GM12878 (cell line): ENCODE measurements around the gene KIAA1217. TPM values are rescaled to one million over a fixed set of nuclear protein-coding genes. Genes with fewer than 3 reads are reported as not detected.

Experiments
- ATAC-seq: fragments of 200-7000 bp; cut with Tn5 transposase; 3 replicates; pipeline ENCODE4 v1.9.1; 2020; ENCODE audit warnings: mild to moderate bottlenecking, moderate library complexity
- BruUV-seq: library from RNA; stranded (reverse); fragments of 400-500 nt; replicated peaks from 2 replicates; lab custom pipeline; 2021; lab: Mats Ljungman, UMichigan
- CTCF ChIA-PET: fragments of 300-600 bp; sonication (Branson Sonifier 250); formaldehyde crosslinking; extraction: SDS; loops from one replicate; lab custom pipeline; 2021; ENCODE audit warnings: inconsistent platforms; lab: Yijun Ruan, JAX
- POLR2A ChIA-PET: fragments of 350-600 bp; formaldehyde crosslinking; extraction: SDS; loops from one replicate; lab custom pipeline; 2021; ENCODE audit warnings: inconsistent platforms; lab: Charles Lee
- RAD21 ChIA-PET: fragments of 300-600 bp; sonication (Branson Sonifier 250); formaldehyde crosslinking; loops from one replicate; lab custom pipeline; 2023; ENCODE audit warnings: antibody characterized with exemption; ENCODE audit not compliant: unreplicated experiment; lab: Charles Lee
- SMC1A ChIA-PET: fragments of 300-600 bp; sonication (Branson Sonifier 250); formaldehyde crosslinking; loops from one replicate; lab custom pipeline; 2023; ENCODE audit not compliant: unreplicated experiment, uncharacterized antibody; lab: Charles Lee
- DNase-seq: peaks from one replicate; pipeline ENCODE4 v3.0.0-alpha.2; 2011; ENCODE audit warnings: low read depth, low spot score
- FAIRE-seq: peaks from 3 replicates; lab custom pipeline; 2011; peaks lifted over from hg19 to GRCh38; lab: Jason Lieb, UNC
- H2AFZ ChIP-seq: 2 replicates; pipeline ENCODE4 v1.6.0; 2011; ENCODE audit warnings: low read depth, low read length, control low read depth; ENCODE audit not compliant: control insufficient read depth
- H3K27ac ChIP-seq: 2 replicates; pipeline ENCODE4 v1.5.1; 2011; ENCODE audit warnings: control low read depth; ENCODE audit not compliant: control insufficient read depth, insufficient read depth
- H3K27me3 ChIP-seq, 2 experiments: replicated peaks in 1 of 2; 2 replicates each; pipeline versions ENCODE4 v1.6.0 to v1.6.1; 2011; ENCODE audit warnings: low read length in 1 of 2; ENCODE audit not compliant: control insufficient read depth in 2 of 2, insufficient read depth in 2 of 2
- H3K36me3 ChIP-seq, 2 experiments: 2 replicates each; pipeline ENCODE4 v1.5.1; 2011; ENCODE audit warnings: low read length in 1 of 2; ENCODE audit not compliant: control insufficient read depth in 2 of 2, insufficient read depth in 2 of 2
- H3K4me1 ChIP-seq: 2 replicates; pipeline ENCODE4 v1.6.1; 2011; ENCODE audit warnings: mild to moderate bottlenecking, low read length, moderate library complexity, mixed read lengths; ENCODE audit not compliant: control insufficient read depth, insufficient read depth
- H3K4me2 ChIP-seq: 2 replicates; pipeline ENCODE4 v1.6.0; 2011; ENCODE audit warnings: control low read depth; ENCODE audit not compliant: control insufficient read depth, insufficient read depth
- H3K4me3 ChIP-seq: fragments of 200-600 bp; sonication (generic); 2 replicates; pipeline ENCODE4 v1.5.1; 2016
- H3K79me2 ChIP-seq: 2 replicates; pipeline ENCODE4 v1.6.0; 2011; ENCODE audit warnings: low read length; ENCODE audit not compliant: control insufficient read depth, insufficient read depth
- H3K9ac ChIP-seq: 2 replicates; pipeline ENCODE4 v1.8.0; 2011; ENCODE audit warnings: low read length, control low read depth, mixed read lengths; ENCODE audit not compliant: control insufficient read depth, insufficient read depth
- H3K9me3 ChIP-seq: replicated peaks from 3 replicates; pipeline ENCODE4 v1.5.1; 2011; ENCODE audit warnings: mild to moderate bottlenecking, low read length; ENCODE audit not compliant: control insufficient read depth, insufficient read depth
- H4K20me1 ChIP-seq: 2 replicates; pipeline ENCODE4 v1.6.0; 2011; ENCODE audit not compliant: control insufficient read depth, insufficient read depth
- BACH1 ChIP-seq: fragments of 450-650 bp; IDR thresholded peaks from 2 replicates; pipeline ENCODE4 v1.6.1; 2017; ENCODE audit warnings: mild to moderate bottlenecking, borderline replicate concordance
- BRCA1 ChIP-seq: IDR thresholded peaks from 2 replicates; pipeline ENCODE4 v1.6.1; 2011; ENCODE audit warnings: low read depth, low read length, improper control_type of control experiment
- E2F8 ChIP-seq: fragments of 450-650 bp; IDR thresholded peaks from 2 replicates; pipeline ENCODE4 v1.6.1; 2018; ENCODE audit warnings: mild to moderate bottlenecking, low read depth, moderate library complexity; ENCODE audit not compliant: partially characterized antibody
- EZH2 ChIP-seq: IDR thresholded peaks from 2 replicates; pipeline ENCODE4 v1.6.1; 2012; ENCODE audit warnings: low read depth, mild to moderate bottlenecking, control low read depth, inconsistent platforms, low read length, borderline replicate concordance; ENCODE audit not compliant: control insufficient read depth
- NFYB ChIP-seq: IDR thresholded peaks from 2 replicates; pipeline ENCODE4 v1.6.1; 2011; ENCODE audit warnings: low read depth, mild to moderate bottlenecking, low read length, improper control_type of control experiment, moderate library complexity; ENCODE audit not compliant: insufficient read depth
- PML ChIP-seq: IDR thresholded peaks from 2 replicates; pipeline ENCODE4 v1.6.1; 2012; ENCODE audit warnings: low read length, inconsistent platforms
- PRDM15 ChIP-seq: fragments of 450-650 bp; formaldehyde crosslinking; IDR thresholded peaks from 2 replicates; pipeline ENCODE4 v1.4.0; 2020; ENCODE audit warnings: mild to moderate bottlenecking, moderate library complexity
- RCOR1 ChIP-seq: conservative IDR thresholded peaks from 2 replicates; pipeline ENCODE4 v1.6.1; 2012; ENCODE audit warnings: low read depth, low read length, improper control_type of control experiment
- SIX5 ChIP-seq: IDR thresholded peaks from 2 replicates; pipeline ENCODE4 v1.6.1; 2011; ENCODE audit warnings: mild to moderate bottlenecking, low read depth, low read length, moderate library complexity; ENCODE audit not compliant: severe bottlenecking
- SPI1 ChIP-seq: IDR thresholded peaks from 2 replicates; pipeline ENCODE4 v1.6.1; 2011; ENCODE audit warnings: low read depth, mild to moderate bottlenecking, low read length, moderate library complexity, borderline replicate concordance; ENCODE audit not compliant: insufficient read depth
- SUZ12 ChIP-seq: fragments of 200-600 bp; sonication (generic); IDR thresholded peaks from one replicate; pipeline ENCODE4 v1.6.1; 2018; ENCODE audit warnings: antibody characterized with exemption, mild to moderate bottlenecking; ENCODE audit not compliant: unreplicated experiment
- TARDBP ChIP-seq: IDR thresholded peaks from 2 replicates; pipeline ENCODE4 v1.6.1; 2016; ENCODE audit warnings: borderline replicate concordance
- YBX1 ChIP-seq: fragments of 450-650 bp; IDR thresholded peaks from 2 replicates; pipeline ENCODE4 v1.6.1; 2016; ENCODE audit warnings: antibody characterized with exemption
- WGBS: methylation state at CpG from one replicate; pipeline ENCODE4 v1.1.6; 2016; ENCODE audit warnings: low lambda C conversion rate; ENCODE audit not compliant: insufficient replicate concordance, insufficient coverage; ENCODE audit errors: missing lambda C conversion rate; 5-methylcytosine and 5-hydroxymethylcytosine counted together
- in situ Hi-C: fragments of 300-500 bp; cut with MboI; formaldehyde crosslinking; loops from 9 replicates; pipeline ENCODE4 v1.14.3; 2018; ENCODE audit warnings: mixed read lengths
- intact Hi-C: fragments of 100-400 bp; cut with micrococcal nuclease; formaldehyde crosslinking; loops from one replicate; pipeline ENCODE4 v1.14.2; 2022; ENCODE audit not compliant: unreplicated experiment
- polyA plus RNA-seq, 11 experiments: library from polyadenylated mRNA; depleted of rRNA in 4 of 11; unstranded in 6 of 11; stranded (reverse) in 5 of 11; fragments of >200 nt; fragmentation: Nextera tagmentation in 4 of 11; fragmentation: Illumina TruSeq in 1 of 11; extraction: Ambion mirVana in 4 of 11; extraction: Trizol in 1 of 11; gene quantifications; 1 replicate in 1 of 11; 2 replicates in 10 of 11; pipeline versions ENCODE4 v1.2.1 to v1.2.3, GENCODE V29; 2011 to 2016; ENCODE audit warnings: inconsistent platforms in 2 of 11, missing spikeins in 2 of 11, low read depth in 1 of 11
- total RNA-seq, 4 experiments: library from RNA; depleted of rRNA in 3 of 4; stranded (reverse); fragments of >200 nt in 3 of 4; fragmentation: Illumina TruSeq in 1 of 4; extraction: Trizol in 1 of 4; gene quantifications; 2 replicates each; pipeline versions ENCODE4 v1.2.1 to v1.2.3, GENCODE V29; 2013 to 2021

KIAA1217 gene
- total and polyA plus RNA-seq, 10 of the 15 experiments (the other 5 are each of a cell fraction or from before 2014, with no cell fraction given): 0.57 to 3.8 (median 2.1) TPM

GRCh38 chr10:24496906-24497305 is 288.0 kb downstream of the KIAA1217 start (continued):
- no peak for TF ChIP-seq PRDM15 (CRISPR knock-in tag)
- TF ChIP-seq SUZ12: no peak

GRCh38 chr10:24501056-24501711 is 292.2 kb downstream of the KIAA1217 start:
- no peaks in the 10 kb centered on the region; a peak in 1 of 4 replicates for H3K27me3 ChIP-seq
- no TSS peak for BruUV-seq
- ChIA-PET POLR2A (interaction anchor here (0.6 kb wide), 2 partner anchors 50 to 139 kb away, joined by 3 to 8 read pairs; no protein-coding TSS in a partner anchor), SMC1A (interaction anchor here (1.0 to 1.6 kb wide), 4 partner anchors 57 to 506 kb away, joined by 3 to 5 read pairs (median 4); no protein-coding TSS in a partner anchor), RAD21 (interaction anchor here (0.7 to 2.6 kb wide), 4 partner anchors 111 to 507 kb away, joined by 3 to 12 read pairs (median 3); no protein-coding TSS in a partner anchor), CTCF (interaction anchor here (0.7 to 5.4 kb wide), 11 partner anchors 8 to 507 kb away, joined by 3 to 53 read pairs (median 3); no protein-coding TSS in a partner anchor)
- H3K27ac ChIP-seq: no peak overlapping the region
- intact Hi-C loops: loop anchor here (5.0 kb wide), 2 partner anchors 119 to 304 kb away; no protein-coding TSS in a partner anchor
- ATAC-seq (no peak), DNase-seq (no peak), FAIRE-seq (no peak)
- H3K4me2 ChIP-seq: no peak overlapping the region
- H3K4me1 ChIP-seq: no peaks in the 10 kb centered on the region
- no peaks in the 10 kb centered on the region for H3K79me2 ChIP-seq
- no peak overlapping the region for H3K9ac ChIP-seq
- in situ Hi-C loops: no loop called here
- WGBS: 51% methylated on average over 10 of the region's 10 CpGs
- H3K9me3 ChIP-seq: no peaks in the 10 kb centered on the region
- H3K4me3 ChIP-seq: no peak overlapping the region
- H2AFZ ChIP-seq: no peak overlapping the region
- no peaks in the 10 kb centered on the region for H3K36me3 ChIP-seq
- no peaks in the 10 kb centered on the region for H4K20me1 ChIP-seq
- TF ChIP-seq NFYB (no peak), YBX1 (no peak), BACH1 (no peak), E2F8 (no peak), RCOR1 (no peak), SPI1 (no peak), BRCA1 (no peak), PML (no peak), TARDBP (no peak), SIX5 (no peak), EZH2 (no peak)
